Astrocyte of the cerebellum (primary cell): Measurements from ENCODE around the gene TMEM147.

Source experiments
- DNase-seq: peaks from one replicate; pipeline ENCODE4 v3.0.0-alpha.2; 2011; ENCODE audit warnings: low read depth
- H3K4me3 ChIP-seq: 2 replicates; pipeline ENCODE4 v1.5.1; 2011; ENCODE audit warnings: mild to moderate bottlenecking, low read depth, low read length, moderate library complexity
- in situ Hi-C: cut with HindIII; loops from 2 replicates; pipeline ENCODE4 v1.10.0; 2017; ENCODE audit warnings: low sequenced_read_pairs
- TF ChIP-seq, protein P1 (sequence below): IDR thresholded peaks from 2 replicates; pipeline ENCODE4 v1.5.1; 2012; ENCODE audit warnings: low read length, low read depth, moderate library complexity, mild to moderate bottlenecking; ENCODE audit errors: missing control alignments

The TMEM147 gene

DNA sequence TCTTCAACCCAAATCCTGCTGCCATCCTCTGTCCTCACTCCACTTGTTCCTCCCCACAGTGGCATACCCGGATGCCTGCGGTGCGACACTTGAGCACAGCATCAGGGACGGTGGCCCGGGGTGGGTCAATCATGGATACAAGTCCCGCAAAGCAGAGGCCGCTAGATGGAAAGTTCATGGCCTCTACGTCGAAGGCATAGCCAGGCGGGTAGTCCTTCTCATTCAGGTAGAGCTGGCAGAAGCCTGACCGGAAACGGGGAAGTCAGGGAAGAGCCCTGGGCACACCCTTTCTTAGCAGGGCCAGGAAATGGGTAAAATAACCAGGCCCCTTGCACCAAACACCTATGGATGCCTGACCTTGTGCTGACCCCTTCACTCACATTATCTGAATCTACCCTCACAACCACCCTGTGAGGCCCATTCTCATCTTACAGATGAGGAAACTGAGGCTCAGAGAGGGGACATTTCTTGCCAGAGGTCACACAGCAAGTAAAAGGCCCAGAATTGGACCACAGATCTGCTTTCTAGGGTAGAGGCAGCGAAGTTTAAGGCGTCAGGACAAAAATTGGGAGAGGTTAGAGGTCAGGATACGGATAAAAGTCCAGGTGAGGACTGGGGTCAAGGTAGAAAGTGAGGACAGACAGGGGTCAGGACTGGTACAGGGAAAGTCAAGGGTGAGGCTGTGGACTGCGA lies 11.6 kb downstream of the TMEM147 start:
- DNase-seq: no peak
- H3K4me3 ChIP-seq: no peak overlapping the region
- TF ChIP-seq, protein P1, sequence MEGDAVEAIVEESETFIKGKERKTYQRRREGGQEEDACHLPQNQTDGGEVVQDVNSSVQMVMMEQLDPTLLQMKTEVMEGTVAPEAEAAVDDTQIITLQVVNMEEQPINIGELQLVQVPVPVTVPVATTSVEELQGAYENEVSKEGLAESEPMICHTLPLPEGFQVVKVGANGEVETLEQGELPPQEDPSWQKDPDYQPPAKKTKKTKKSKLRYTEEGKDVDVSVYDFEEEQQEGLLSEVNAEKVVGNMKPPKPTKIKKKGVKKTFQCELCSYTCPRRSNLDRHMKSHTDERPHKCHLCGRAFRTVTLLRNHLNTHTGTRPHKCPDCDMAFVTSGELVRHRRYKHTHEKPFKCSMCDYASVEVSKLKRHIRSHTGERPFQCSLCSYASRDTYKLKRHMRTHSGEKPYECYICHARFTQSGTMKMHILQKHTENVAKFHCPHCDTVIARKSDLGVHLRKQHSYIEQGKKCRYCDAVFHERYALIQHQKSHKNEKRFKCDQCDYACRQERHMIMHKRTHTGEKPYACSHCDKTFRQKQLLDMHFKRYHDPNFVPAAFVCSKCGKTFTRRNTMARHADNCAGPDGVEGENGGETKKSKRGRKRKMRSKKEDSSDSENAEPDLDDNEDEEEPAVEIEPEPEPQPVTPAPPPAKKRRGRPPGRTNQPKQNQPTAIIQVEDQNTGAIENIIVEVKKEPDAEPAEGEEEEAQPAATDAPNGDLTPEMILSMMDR: no peak
- in situ Hi-C loops: no loop called here

DNA sequence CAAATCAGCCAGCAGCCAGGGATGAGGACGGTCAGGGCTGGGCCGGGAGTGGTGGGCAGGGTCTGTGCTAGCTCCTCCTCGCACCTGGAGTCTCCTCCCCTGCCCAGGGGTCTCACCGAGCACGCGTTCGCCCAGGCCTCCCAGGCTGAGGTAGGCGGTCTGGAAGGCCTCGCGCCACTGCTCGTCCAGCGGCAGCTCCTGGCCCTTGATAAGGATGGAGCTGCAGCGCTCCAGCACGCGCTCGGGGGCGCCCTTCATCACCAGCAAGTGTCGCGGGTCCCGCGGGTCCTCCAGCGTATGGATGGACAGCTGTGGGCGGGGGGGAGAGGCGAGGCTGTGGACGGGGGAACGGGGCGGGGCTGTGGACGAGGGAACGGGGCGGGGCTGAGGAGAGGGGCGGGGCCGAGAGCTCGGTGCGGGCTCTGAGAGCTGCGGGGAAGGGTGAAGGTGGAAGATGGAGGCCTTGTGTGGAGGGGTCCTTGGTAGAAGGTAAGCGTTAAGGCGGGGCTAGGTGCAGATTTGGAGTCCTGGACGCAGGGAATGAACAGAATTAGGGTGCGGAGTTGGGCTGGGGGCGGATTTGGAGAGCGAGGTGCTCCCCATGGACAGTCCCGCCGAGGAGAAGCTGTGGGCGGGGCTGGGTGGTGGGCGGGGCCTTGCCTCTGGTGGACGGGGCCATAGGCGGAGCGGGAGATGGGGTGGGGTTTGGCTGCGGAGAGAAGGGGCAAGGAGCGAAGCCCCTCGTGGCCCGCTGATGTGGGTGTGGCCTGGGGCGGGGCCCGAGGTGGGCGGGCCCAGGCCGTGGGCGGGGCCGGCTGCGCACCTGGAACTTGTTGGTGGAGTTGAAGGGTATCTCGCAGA lies 12.3 kb downstream of the TMEM147 start:
- TF ChIP-seq, protein P1: no peak
- no peak for DNase-seq
- H3K4me3 ChIP-seq: peak overlapping the region; percentile 36
- in situ Hi-C loops: no loop called here

DNA sequence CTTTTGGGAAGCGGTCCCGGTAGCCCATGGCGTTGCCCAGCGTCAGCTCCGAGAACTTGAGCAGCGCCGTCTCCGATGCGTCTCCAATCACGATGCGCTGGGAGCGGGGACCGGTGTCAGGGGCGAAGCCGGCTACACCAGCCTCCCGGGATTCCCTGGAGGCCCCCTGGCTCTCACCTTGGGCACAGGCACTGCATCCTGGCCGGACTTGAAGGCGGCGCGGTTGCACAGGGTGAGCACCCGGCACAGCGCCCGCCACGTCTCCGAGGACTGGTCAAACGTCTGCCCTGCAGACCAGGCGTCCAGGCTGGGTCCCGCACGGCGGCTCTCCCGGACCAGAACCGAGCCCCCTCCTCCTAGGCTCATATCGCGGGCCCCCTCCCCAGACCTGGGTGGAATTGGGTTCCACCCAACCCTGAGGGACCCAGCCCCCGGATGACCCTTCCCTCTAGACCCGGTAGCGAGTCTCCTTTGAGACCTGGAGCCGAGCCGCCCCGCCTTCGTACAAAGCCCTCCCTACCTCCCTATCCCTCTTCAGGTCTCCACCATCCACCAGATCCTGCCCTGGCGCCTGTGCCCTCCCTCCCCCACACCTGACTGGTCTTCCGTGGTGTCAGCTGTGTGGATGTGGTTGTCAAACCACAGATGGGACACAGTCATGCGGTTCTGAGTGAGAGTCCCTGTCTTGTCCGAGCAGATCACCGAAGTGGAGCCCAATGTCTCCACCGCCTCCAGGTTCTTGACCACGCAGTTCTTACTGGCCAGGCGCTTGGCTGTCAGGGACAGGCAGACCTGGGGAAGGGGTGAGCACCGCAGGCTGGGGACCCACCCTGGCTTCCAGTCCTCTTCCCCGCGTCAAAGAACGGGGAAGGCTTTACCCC lies 13.2 kb downstream of the TMEM147 start:
- TF ChIP-seq, protein P1: no peak
- peak overlapping the region; percentile 36 for H3K4me3 ChIP-seq
- no peak for DNase-seq
- in situ Hi-C loops: no loop called here

DNA sequence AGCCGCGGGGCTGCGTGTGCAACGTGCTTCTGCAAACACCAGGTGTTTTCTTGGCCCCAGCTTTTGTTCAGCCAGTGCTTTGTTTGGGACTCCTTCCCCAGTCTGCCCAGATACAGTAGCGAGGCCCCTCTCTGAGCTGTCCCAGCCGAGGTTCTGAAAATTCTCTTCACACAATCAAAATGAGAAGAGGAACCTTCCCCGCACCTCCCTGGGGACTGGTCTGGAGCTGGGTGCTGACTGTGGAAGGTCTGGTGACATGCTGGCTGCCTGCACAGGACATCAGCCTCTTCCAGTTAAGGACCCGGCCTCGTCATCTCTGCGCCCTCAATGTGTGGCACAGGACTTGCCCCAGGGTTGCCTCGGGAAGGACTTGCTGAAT lies 13.8 kb downstream of the TMEM147 start:
- DNase-seq: no peak
- TF ChIP-seq, protein P1: no peak
- H3K4me3 ChIP-seq: no peak overlapping the region
- in situ Hi-C loops: no loop called here

DNA sequence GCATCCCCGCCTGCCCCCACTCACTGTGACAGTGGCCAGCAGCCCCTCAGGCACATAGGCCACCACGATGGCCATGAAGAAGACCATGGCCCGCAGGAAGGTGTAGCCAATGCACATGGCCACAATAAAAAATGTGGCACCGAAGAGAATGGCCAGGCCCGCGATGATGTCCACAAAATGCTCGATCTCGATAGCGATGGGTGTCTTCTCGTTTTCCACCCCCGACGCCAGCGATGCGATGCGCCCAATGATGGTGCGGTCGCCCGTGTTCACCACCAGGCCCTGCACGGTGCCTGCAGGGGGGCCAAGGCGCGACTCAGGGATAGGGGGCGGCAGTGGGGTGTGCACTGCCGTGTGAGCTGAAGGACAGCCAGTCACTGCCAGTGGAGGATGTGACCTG lies 14.4 kb downstream of the TMEM147 start:
- no peak overlapping the region for H3K4me3 ChIP-seq
- in situ Hi-C loops: no loop called here

More for the DNA sequence above, 14.4 kb downstream of the TMEM147 start:
- TF ChIP-seq, protein P1: no peak
- no peak for DNase-seq
